ENCODE measurements around the gene MUC22.
"Not testable (repeated sequence)": the region's sequence is repeated elsewhere in the genome, so short reads cannot be mapped to it uniquely, and the experiment has no call there.

- TF ChIP-seq, protein P1, sequence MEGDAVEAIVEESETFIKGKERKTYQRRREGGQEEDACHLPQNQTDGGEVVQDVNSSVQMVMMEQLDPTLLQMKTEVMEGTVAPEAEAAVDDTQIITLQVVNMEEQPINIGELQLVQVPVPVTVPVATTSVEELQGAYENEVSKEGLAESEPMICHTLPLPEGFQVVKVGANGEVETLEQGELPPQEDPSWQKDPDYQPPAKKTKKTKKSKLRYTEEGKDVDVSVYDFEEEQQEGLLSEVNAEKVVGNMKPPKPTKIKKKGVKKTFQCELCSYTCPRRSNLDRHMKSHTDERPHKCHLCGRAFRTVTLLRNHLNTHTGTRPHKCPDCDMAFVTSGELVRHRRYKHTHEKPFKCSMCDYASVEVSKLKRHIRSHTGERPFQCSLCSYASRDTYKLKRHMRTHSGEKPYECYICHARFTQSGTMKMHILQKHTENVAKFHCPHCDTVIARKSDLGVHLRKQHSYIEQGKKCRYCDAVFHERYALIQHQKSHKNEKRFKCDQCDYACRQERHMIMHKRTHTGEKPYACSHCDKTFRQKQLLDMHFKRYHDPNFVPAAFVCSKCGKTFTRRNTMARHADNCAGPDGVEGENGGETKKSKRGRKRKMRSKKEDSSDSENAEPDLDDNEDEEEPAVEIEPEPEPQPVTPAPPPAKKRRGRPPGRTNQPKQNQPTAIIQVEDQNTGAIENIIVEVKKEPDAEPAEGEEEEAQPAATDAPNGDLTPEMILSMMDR (IDR thresholded peaks at IDR 0.05), result not testable (repeated sequence)
- TF ChIP-seq POLR2A (IDR thresholded peaks at IDR 0.05), result not testable (repeated sequence)
These were observed 56.8 kb downstream of the MUC22 start for GRCh38 chr6:31067028-31067427.
